GM18505 (cell line): ENCODE results near the gene CLDN5.

Source experiments
- ATAC-seq: cut with Tn5 transposase; IDR thresholded peaks from one replicate; pipeline ENCODE4 v1.9.1; 2021; ENCODE audit not compliant: unreplicated experiment
- POLR2A ChIP-seq: IDR thresholded peaks from 4 replicates; pipeline ENCODE4 v1.6.1; 2011; ENCODE audit warnings: borderline replicate concordance; ENCODE audit not compliant: insufficient read depth, insufficient read length; ENCODE audit errors: extremely low read depth

Gene CLDN5, protein sequence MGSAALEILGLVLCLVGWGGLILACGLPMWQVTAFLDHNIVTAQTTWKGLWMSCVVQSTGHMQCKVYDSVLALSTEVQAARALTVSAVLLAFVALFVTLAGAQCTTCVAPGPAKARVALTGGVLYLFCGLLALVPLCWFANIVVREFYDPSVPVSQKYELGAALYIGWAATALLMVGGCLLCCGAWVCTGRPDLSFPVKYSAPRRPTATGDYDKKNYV

GRCh38 chr22:19524170-19525115, at the start of gene CLDN5:
CLDN5 (minus strand) TSS chr22:19524410; CDS start chr22:19524255, 155 bp downstream.
- TF ChIP-seq POLR2A = no peak
- no peak for ATAC-seq

DNA sequence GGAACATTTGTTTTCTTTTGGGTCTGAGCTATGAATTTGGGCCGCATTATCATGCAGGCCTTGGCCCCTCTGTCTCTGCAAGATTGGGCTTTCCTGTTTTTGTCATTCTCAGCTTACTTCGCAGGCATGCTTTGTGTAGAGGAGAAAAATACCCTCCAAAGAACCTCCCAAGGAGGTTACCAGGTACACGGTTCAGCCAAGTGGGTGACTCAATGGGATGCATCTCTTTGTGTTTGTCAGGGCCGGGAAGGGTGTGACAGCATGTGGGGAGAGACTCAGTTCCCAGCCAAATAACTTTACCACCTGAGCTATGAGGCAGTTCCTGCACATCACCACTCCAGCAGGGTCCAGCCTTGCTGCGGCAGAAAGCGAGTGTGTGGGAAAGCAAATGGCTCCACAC, 47.8 kb upstream of the CLDN5 start:
- TF ChIP-seq POLR2A = no peak
- no peak for ATAC-seq

- TF ChIP-seq POLR2A = no peak
- no peak for ATAC-seq
Measured at GRCh38 chr22:19571207-19571795, 47.1 kb upstream of the CLDN5 start.

DNA sequence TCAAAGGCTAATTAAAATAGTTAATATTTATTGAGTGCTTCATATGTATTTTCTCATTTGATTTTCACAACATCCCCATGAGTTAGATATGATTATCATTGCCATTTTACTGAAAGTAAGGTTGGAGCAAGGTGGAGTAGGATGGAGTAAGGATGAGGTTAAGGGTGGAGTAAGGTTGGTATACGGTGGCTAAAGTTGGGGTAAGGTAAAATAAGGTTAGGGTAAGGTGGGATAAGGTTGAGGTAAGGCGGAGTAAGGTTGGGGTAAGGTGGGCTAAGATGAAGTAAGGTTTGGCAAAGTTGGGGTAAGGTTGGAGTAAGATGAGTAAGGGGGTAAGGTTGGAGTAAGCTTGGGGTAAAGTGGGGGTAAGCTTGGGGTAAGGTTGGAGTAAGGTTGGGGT, 45.8 kb upstream of the CLDN5 start:
- no peak for TF ChIP-seq POLR2A
- ATAC-seq = no peak

DNA sequence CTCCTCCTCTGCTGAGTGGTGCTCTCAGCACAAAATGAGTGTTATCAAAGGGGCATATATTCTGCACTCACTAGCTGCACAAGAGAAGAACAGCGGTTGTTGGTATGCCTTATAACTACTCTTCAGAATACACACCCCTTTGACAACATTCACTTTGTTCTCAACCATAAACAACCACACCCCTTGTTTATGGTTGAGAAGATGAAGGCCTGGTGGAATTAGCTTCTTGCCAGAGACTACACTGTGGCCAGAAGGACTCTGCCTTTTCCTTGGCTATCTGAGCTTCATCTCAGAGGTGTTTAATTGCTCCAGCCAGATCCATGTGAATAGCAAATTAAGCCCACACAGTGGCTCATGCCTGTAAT, 45.0 kb upstream of the CLDN5 start:
- no peak for TF ChIP-seq POLR2A
- no peak for ATAC-seq

DNA sequence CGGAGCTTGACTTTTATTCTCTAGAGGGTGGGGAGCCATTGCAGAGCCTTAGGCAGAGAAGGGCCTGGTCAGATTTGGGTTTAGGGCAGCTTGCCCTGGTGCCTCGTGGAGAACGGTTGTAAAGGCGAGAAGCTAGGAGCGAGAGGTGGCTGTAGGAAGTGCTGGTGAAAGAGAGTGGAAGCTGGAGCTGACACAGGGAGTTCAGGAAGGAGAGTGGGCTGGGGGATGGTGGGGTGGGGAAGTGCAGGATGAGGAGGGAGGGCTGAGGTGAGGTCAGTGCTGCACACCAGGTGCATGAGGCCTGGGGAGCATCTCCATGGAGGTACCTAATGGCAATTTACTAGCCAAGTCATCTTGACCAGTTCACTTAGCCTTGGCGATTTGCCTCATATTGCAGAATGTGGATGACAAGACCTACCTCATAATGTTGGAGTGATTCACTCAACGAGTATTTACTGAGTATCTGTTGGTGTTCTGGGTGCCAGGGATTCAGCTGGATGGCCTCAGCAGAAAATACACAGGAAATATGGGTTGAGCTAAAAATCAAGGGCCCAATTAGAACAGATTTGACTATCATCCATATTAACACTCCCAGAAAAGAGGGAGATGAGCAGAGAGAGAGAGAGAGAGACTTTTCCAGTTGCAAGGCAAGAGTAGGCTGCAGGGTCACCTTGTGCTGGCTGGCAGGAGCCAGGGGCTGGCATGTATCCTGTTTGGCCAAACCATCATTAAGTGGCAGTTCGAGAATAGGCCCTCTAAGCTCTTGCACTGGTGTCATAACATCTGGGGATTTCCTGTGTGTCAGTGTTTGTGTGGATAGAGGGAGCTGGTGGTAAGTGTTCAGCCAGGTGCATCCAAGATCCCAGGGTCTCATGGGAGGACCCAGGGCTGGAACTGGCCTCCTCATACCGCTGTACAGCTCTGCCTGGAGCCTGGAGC, 44.4 kb upstream of the CLDN5 start:
- ATAC-seq = no peak
- no peak for TF ChIP-seq POLR2A

- ATAC-seq = no peak
- TF ChIP-seq POLR2A = no peak
Measured at GRCh38 chr22:19567157-19568009, 43.2 kb upstream of the CLDN5 start.

DNA sequence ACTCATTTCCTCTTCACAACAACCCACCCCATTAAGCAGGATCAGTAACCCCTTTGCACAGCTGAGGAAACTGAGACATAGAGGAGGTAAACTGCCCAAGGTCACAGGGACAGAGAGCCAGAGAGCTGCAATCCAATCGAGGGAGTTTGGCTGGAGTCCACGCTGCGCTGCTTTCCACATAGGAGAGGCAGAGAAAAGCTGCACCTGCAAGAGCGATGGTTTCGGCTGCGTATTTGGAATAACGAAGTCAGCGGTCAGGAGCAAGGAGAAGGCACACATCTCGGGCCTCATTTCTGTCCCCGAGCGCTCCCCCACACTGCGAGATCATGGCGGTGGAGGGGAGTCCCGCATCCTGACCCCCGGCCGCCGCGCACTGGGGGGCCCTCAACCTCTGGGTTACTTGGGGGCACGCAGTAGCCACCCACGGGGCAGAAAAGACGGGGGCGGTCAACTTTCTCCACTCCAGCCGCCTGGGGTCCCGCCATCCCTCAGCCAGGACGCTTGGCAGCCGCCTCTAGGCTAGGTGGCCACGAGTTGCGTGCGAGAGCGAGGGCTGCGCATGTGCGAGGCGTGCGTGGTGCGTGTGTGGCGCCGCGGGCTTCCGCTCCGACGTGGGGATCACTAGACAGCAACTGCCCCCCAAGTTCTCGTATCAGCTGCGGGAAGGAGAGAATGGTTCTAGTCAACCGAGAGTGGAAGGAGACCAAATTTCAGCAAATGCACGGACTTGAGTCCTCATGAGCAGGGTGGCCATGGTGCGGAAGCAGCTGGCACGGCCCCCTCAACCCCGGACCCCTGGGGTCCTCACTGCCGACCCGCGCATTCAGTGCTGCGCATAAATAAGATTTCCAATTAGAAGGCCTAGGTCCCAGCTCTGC, 42.3 kb upstream of the CLDN5 start:
- ATAC-seq = no peak
- TF ChIP-seq POLR2A = no peak

GRCh38 chr22:19565382-19566278, 41.4 kb upstream of the CLDN5 start:
- TF ChIP-seq POLR2A = no peak
- ATAC-seq = no peak

DNA sequence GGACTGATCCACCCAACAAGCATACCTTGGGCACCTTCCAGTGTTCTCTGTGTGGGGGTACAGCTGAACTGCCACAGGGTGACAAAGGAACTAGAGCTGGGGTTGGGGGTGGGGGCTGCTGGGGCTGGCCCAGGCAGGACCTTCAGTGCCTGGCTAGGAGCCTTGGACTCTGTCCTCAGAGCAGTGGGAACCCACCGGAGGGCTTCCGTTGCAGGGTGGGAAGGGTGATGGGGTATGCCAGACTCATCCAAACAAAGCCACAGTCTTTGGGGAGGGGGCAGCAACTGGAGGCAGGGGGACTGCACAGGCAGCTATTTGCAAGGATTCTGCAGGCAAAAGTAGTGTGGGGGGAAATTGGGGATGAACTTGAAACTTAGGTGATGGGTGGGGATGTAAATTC, 35.7 kb upstream of the CLDN5 start:
- ATAC-seq = no peak
- TF ChIP-seq POLR2A = no peak

DNA sequence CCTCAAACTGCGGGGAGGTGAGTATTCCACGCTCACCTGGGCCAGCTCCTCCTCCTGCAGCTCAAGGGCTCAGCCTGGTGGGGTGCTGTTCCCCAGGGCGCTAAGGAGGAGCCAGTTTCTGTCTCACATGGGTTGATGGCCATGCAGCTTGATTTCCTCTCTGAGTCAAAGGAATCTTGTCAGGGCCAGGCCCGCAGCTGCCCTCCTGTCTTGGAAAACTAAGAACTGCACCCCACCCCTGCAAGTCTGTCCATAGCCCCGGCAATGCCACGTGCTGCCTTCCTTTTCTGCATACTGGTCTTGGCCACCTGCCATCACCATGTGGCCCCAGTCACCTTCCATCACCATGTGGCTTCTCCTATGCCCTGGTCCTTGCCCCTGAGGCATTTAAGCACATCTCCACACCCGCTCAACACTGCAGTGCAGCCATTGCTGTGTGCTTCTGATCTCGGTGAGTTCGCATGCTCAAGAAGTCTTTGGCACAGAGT, 35.2 kb upstream of the CLDN5 start:
- no peak for TF ChIP-seq POLR2A
- ATAC-seq = no peak
